Measurements from ENCODE around the gene CMPK2.

The CMPK2 gene

GRCh38 chr2:6841537-6842287 lies 24.0 kb downstream of the CMPK2 start:
- no peak for DNase-seq (ENCODE audit: low read depth in 3 of 3)

GRCh38 chr2:6838673-6839319 lies 26.9 kb downstream of the CMPK2 start:
- no peak for DNase-seq (ENCODE audit: low read depth in 3 of 3)

GRCh38 chr2:6835467-6835866 lies 30.2 kb downstream of the CMPK2 start:
- no peak for DNase-seq (ENCODE audit: low read depth in 3 of 3)

- no peak for DNase-seq (ENCODE audit: low read depth in 3 of 3)
These were observed 31.5 kb downstream of the CMPK2 start for GRCh38 chr2:6834163-6834562.

GRCh38 chr2:6833300-6833604 lies 32.5 kb downstream of the CMPK2 start:
- no peak for DNase-seq (ENCODE audit: low read depth in 3 of 3)

GRCh38 chr2:6832596-6833299 lies 33.0 kb downstream of the CMPK2 start:
- DNase-seq (ENCODE audit: low read depth in 3 of 3), result no peak

GRCh38 chr2:6831229-6831628 lies 34.5 kb downstream of the CMPK2 start:
- no peak for DNase-seq (ENCODE audit: low read depth in 3 of 3)

- no peak for DNase-seq (ENCODE audit: low read depth in 3 of 3)
These were observed 37.5 kb downstream of the CMPK2 start for GRCh38 chr2:6828299-6828584.

GRCh38 chr2:6827566-6828298 lies 38.0 kb downstream of the CMPK2 start:
- no peak for DNase-seq (ENCODE audit: low read depth in 3 of 3)

- peak; percentile 31 to 45 (median 40) for DNase-seq (ENCODE audit: low read depth in 3 of 3)
These were observed 39.4 kb downstream of the CMPK2 start for GRCh38 chr2:6826081-6826913.

GRCh38 chr2:6824962-6825361 lies 40.7 kb downstream of the CMPK2 start:
- DNase-seq (ENCODE audit: low read depth in 3 of 3), result no peak

GRCh38 chr2:6823111-6823510 lies 42.6 kb downstream of the CMPK2 start:
- no peak for DNase-seq (ENCODE audit: low read depth in 3 of 3)

- no peak for DNase-seq (ENCODE audit: low read depth in 3 of 3)
These were observed 43.3 kb downstream of the CMPK2 start for GRCh38 chr2:6822406-6822805.

GRCh38 chr2:6820903-6821584 lies 44.7 kb downstream of the CMPK2 start:
- DNase-seq (ENCODE audit: low read depth in 3 of 3), result no peak

- DNase-seq (ENCODE audit: low read depth in 3 of 3), result no peak
These were observed 45.5 kb downstream of the CMPK2 start for GRCh38 chr2:6820236-6820635.

- DNase-seq (ENCODE audit: low read depth in 3 of 3), result no peak
These were observed 46.0 kb downstream of the CMPK2 start for GRCh38 chr2:6819668-6820067.

- DNase-seq (ENCODE audit: low read depth in 3 of 3), result no peak
These were observed 47.7 kb downstream of the CMPK2 start for GRCh38 chr2:6818012-6818411.

- DNase-seq (ENCODE audit: low read depth in 3 of 3), result no peak
These were observed 50.8 kb downstream of the CMPK2 start for GRCh38 chr2:6814869-6815268.

- no peak for DNase-seq (ENCODE audit: low read depth in 3 of 3)
These were observed 51.4 kb downstream of the CMPK2 start for GRCh38 chr2:6814312-6814711.

GRCh38 chr2:6813573-6813972 lies 52.1 kb downstream of the CMPK2 start:
- DNase-seq (ENCODE audit: low read depth in 3 of 3), result no peak

- no peak for DNase-seq (ENCODE audit: low read depth in 3 of 3)
These were observed 52.7 kb downstream of the CMPK2 start for GRCh38 chr2:6812857-6813530.
